SK-N-SH (cell line): ENCODE measurements around the gene IQCE. TPM values are rescaled to one million over a fixed set of nuclear protein-coding genes. Genes with fewer than 3 reads are reported as not detected.

Experiments used
- CTCF ChIA-PET: fragments of 300-600, 350-600 bp; formaldehyde crosslinking; extraction: SDS; loops from one replicate; lab custom pipeline; 2021; lab: Yijun Ruan, JAX
- POLR2A ChIA-PET: fragments of 350-600 bp; sonication (Branson Sonifier 250); formaldehyde crosslinking; extraction: SDS; loops from one replicate; lab custom pipeline; 2020; ENCODE audit warnings: antibody characterized with exemption, inconsistent platforms; lab: Yijun Ruan, JAX
- DNase-seq: peaks from one replicate; pipeline ENCODE4 v3.0.0; 2012
- H2AFZ ChIP-seq: fragments of 200-600 bp; sonication (generic); 2 replicates; pipeline ENCODE4 v1.8.1; 2016; ENCODE audit warnings: antibody characterized with exemption, mild to moderate bottlenecking, low read depth
- H3F3A ChIP-seq: fragments of 200-600 bp; sonication (generic); replicated peaks from 2 replicates; pipeline ENCODE3; 2016; ENCODE audit warnings: antibody characterized with exemption, mild to moderate bottlenecking; ENCODE audit not compliant: insufficient read depth
- H3K27ac ChIP-seq, 2 experiments: fragments of 200-500 bp in 1 of 2; fragments of 200-600 bp in 1 of 2; sonication (Bioruptor generic) in 1 of 2; sonication (generic), shearing (Covaris generic) in 1 of 2; 2 replicates each; pipeline versions ENCODE4 v1.5.1 to v1.6.1; 2014 to 2016; ENCODE audit warnings: low read depth in 2 of 2, inconsistent platforms in 1 of 2, low read length in 1 of 2, mild to moderate bottlenecking in 1 of 2, mixed read lengths in 1 of 2
- H3K27me3 ChIP-seq: fragments of 200-600 bp; sonication (generic), shearing (Covaris generic); 2 replicates; pipeline ENCODE4 v1.6.1; 2016; ENCODE audit warnings: mixed run types; ENCODE audit not compliant: insufficient read depth
- H3K36me3 ChIP-seq, 2 experiments: fragments of 200-500 bp in 1 of 2; fragments of 200-600 bp in 1 of 2; sonication (Bioruptor generic) in 1 of 2; sonication (generic) in 1 of 2; replicated peaks in 1 of 2; 2 replicates each; pipeline versions ENCODE3 to v1.5.1; 2014 to 2016; ENCODE audit warnings: low read length in 1 of 2, mild to moderate bottlenecking in 1 of 2; ENCODE audit not compliant: insufficient read depth in 2 of 2, control insufficient read depth in 1 of 2
- H3K4me1 ChIP-seq, 2 experiments: fragments of 200-500 bp in 1 of 2; fragments of 200-600 bp in 1 of 2; sonication (Bioruptor generic) in 1 of 2; sonication (generic), shearing (Covaris generic) in 1 of 2; 2 replicates each; pipeline versions ENCODE4 v1.5.1 to v1.6.1; 2014 to 2016; ENCODE audit warnings: low read depth in 1 of 2, low read length in 1 of 2, mixed run types in 1 of 2; ENCODE audit not compliant: insufficient read depth in 2 of 2, control insufficient read depth in 1 of 2
- H3K4me2 ChIP-seq: fragments of 200-600 bp; sonication (generic), shearing (Covaris generic); 2 replicates; pipeline ENCODE4 v1.6.1; 2017; ENCODE audit warnings: mixed run types
- H3K4me3 ChIP-seq, 2 experiments: fragments of 200-500 bp in 1 of 2; fragments of 200-600 bp in 1 of 2; sonication (Bioruptor generic) in 1 of 2; sonication (generic), shearing (Covaris generic) in 1 of 2; 2 replicates each; pipeline versions ENCODE4 v1.5.1 to v1.8.1; 2014 to 2016; ENCODE audit warnings: low read depth in 2 of 2, inconsistent platforms in 1 of 2, low read length in 1 of 2, mild to moderate bottlenecking in 1 of 2, mixed read lengths in 1 of 2, moderate library complexity in 1 of 2
- H3K79me2 ChIP-seq: fragments of 200-600 bp; sonication (generic); 2 replicates; pipeline ENCODE4 v1.8.1; 2017; ENCODE audit warnings: mild to moderate bottlenecking; ENCODE audit not compliant: insufficient read depth
- H3K9ac ChIP-seq: fragments of 200-600 bp; sonication (generic); 2 replicates; pipeline ENCODE4 v1.6.1; 2017; ENCODE audit warnings: mixed run types
- H3K9me2 ChIP-seq: fragments of 200-600 bp; sonication (generic); 2 replicates; pipeline ENCODE4 v1.6.1; 2017; ENCODE audit warnings: mixed run types
- H3K9me3 ChIP-seq: fragments of 200-600 bp; sonication (generic); 2 replicates; pipeline ENCODE4 v1.6.1; 2017; ENCODE audit warnings: mixed run types, mild to moderate bottlenecking, moderate library complexity
- H4K20me1 ChIP-seq: fragments of 200-600 bp; sonication (generic); 2 replicates; pipeline ENCODE4 v1.6.1; 2017; ENCODE audit warnings: mild to moderate bottlenecking, mixed run types; ENCODE audit not compliant: insufficient read depth
- FOSL2 ChIP-seq: IDR thresholded peaks from 2 replicates; pipeline ENCODE4 v1.4.0; 2012; ENCODE audit warnings: low read depth, mild to moderate bottlenecking, moderate library complexity, borderline replicate concordance
- FOXJ3 ChIP-seq: sonication (generic); formaldehyde crosslinking; IDR thresholded peaks from 2 replicates; pipeline ENCODE4 v1.5.1; 2020; ENCODE audit warnings: mild to moderate bottlenecking, missing genetic modification reagents
- IRF3 ChIP-seq: fragments of 150-350 bp; IDR thresholded peaks from 2 replicates; pipeline ENCODE4 v1.6.1; 2016; ENCODE audit warnings: mild to moderate bottlenecking, low read depth, low read length
- JUND ChIP-seq: IDR thresholded peaks from 2 replicates; pipeline ENCODE4 v1.4.0; 2012
- NFIC ChIP-seq: IDR thresholded peaks from 2 replicates; pipeline ENCODE4 v1.4.0; 2012; ENCODE audit warnings: borderline replicate concordance
- POLR2AphosphoS5 ChIP-seq: IDR thresholded peaks from 2 replicates; pipeline ENCODE4 v1.6.1; 2012; ENCODE audit warnings: low read depth, low read length
- REST ChIP-seq: IDR thresholded peaks from 2 replicates; pipeline ENCODE4 v1.6.1; 2012; ENCODE audit warnings: mild to moderate bottlenecking, low read depth, low read length, moderate library complexity
- RFX5 ChIP-seq: IDR thresholded peaks from 2 replicates; pipeline ENCODE4 v1.6.1; 2012; ENCODE audit warnings: mild to moderate bottlenecking, improper control_type of control experiment, low read length
- RXRA ChIP-seq: IDR thresholded peaks from 2 replicates; pipeline ENCODE4 v1.4.0; 2012; ENCODE audit warnings: low read depth, mild to moderate bottlenecking, borderline replicate concordance
- TCF12 ChIP-seq: IDR thresholded peaks from 2 replicates; pipeline ENCODE4 v1.4.0; 2012
- TEAD4 ChIP-seq: IDR thresholded peaks from 2 replicates; pipeline ENCODE4 v1.4.0; 2012; ENCODE audit warnings: mild to moderate bottlenecking, borderline replicate concordance; ENCODE audit not compliant: insufficient read depth
- YY1 ChIP-seq: IDR thresholded peaks from 2 replicates; pipeline ENCODE4 v1.4.0; 2012; ENCODE audit warnings: low read depth, mild to moderate bottlenecking
- WGBS: methylation state at CpG from one replicate; pipeline ENCODE4 v1.1.6; 2017; ENCODE audit warnings: low lambda C conversion rate; 5-methylcytosine and 5-hydroxymethylcytosine counted together
- polyA plus RNA-seq, 3 experiments: library from polyadenylated mRNA; depleted of rRNA; stranded (reverse); fragments of >200 nt; gene quantifications; 2 replicates each; pipeline ENCODE4 v1.2.3, GENCODE V29; 2012
- TF ChIP-seq, protein P1 (sequence below): fragments of 200-600 bp; sonication (generic); IDR thresholded peaks from 2 replicates; pipeline ENCODE4 v1.6.1; 2017; ENCODE audit warnings: antibody characterized with exemption, mild to moderate bottlenecking, moderate library complexity

IQCE gene
- polyA plus RNA-seq, 1 of the 3 experiments (the other 2 are of a cell fraction): 14.4 TPM

GRCh38 chr7:2546776-2547586 is 11.8 kb upstream of the IQCE start:
- no peak overlapping the region for H3K9ac ChIP-seq
- H3K27me3 ChIP-seq: no peaks in the 10 kb centered on the region
- H3K4me3 ChIP-seq: no peak overlapping the region
- H3K79me2 ChIP-seq: peaks cover 17% of the 10 kb centered on the region
- H3K9me3 ChIP-seq: no peaks in the 10 kb centered on the region
- no peak overlapping the region for H2AFZ ChIP-seq
- POLR2A ChIA-PET: interaction anchor here (2.1 kb wide), 1 partner anchor 9 kb away, joined by 6 read pairs; no protein-coding TSS in a partner anchor
- CTCF ChIA-PET: interaction anchor here (1.5 to 2.2 kb wide), 2 partner anchors 78 to 96 kb away, joined by 3 to 9 read pairs; no protein-coding TSS in a partner anchor
- no peak overlapping the region for H3K27ac ChIP-seq
- no peak overlapping the region for H3K4me2 ChIP-seq
- DNase-seq: peak; percentile 21
- peaks cover 49 to 52% of the 10 kb centered on the region in 2 experiments for H3K36me3 ChIP-seq
- WGBS: 97% methylated on average over 29 of the region's 31 CpGs
- no peaks in the 10 kb centered on the region for H3K9me2 ChIP-seq
- TF ChIP-seq REST (peak; percentile 84), JUND (no peak)
- H3K4me1 ChIP-seq: no peaks in the 10 kb centered on the region
- H3F3A ChIP-seq: peaks cover 5% of the 10 kb centered on the region
- H4K20me1 ChIP-seq: 0 out of 2 replicates have a peak, but pooled peaks cover 3% of the 10 kb centered on the region

DNA sequence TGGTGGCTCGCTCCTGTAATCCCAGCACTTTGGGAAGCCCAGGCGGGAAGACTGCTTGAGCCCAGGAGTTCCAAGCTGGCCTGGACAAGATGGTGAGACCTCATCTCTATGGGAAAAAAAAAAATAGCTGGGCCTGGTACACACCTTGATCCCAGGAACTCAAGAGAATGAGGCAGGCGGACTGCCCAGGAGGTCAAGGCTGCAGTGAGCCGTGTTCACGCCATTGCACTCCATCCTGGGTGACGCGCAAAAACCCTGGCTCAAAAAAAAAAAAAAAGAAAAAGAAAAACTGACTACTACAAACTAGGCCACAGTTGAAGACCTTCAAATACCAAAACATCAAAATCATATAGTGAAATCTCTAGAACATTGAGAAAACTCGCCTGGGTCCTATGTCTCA is 7.4 kb upstream of the IQCE start:
- H3K79me2 ChIP-seq: peaks cover 48% of the 10 kb centered on the region
- CTCF ChIA-PET: interaction anchor here (2.1 kb wide), 1 partner anchor 73 kb away, joined by 7 read pairs; no protein-coding TSS in a partner anchor
- DNase-seq: no peak
- peaks cover 29 to 46% of the 10 kb centered on the region in 2 experiments for H3K36me3 ChIP-seq
- POLR2A ChIA-PET: interaction anchor here (0.8 kb wide), 1 partner anchor 187 kb away, joined by 5 read pairs; no protein-coding TSS in a partner anchor
- no peak overlapping the region for H3K27ac ChIP-seq
- peaks cover 9% of the 10 kb centered on the region; the same call in 1 of the 2 replicates for H4K20me1 ChIP-seq
- peaks cover 13% of the 10 kb centered on the region for H3F3A ChIP-seq
- H3K4me3 ChIP-seq: no peak overlapping the region
- H3K4me2 ChIP-seq: no peak overlapping the region
- 97% methylated on average over 8 of the region's 8 CpGs for WGBS
- H3K9me3 ChIP-seq: no peaks in the 10 kb centered on the region
- H2AFZ ChIP-seq: no peak overlapping the region
- no peaks in the 10 kb centered on the region for H3K27me3 ChIP-seq
- no peak overlapping the region for H3K9ac ChIP-seq
- H3K9me2 ChIP-seq: no peaks in the 10 kb centered on the region
- peaks cover 10% of the 10 kb centered on the region in 2 experiments; a peak in 3 of 4 replicates for H3K4me1 ChIP-seq
- TF ChIP-seq TCF12 (no peak), RFX5 (no peak), FOSL2 (no peak), NFIC (no peak), IRF3 (no peak), FOXJ3 (CRISPR knock-in tag) (no peak), REST (no peak), YY1 (no peak), TEAD4 (no peak), RXRA (no peak), POLR2AphosphoS5 (no peak)
- TF ChIP-seq, protein P1, sequence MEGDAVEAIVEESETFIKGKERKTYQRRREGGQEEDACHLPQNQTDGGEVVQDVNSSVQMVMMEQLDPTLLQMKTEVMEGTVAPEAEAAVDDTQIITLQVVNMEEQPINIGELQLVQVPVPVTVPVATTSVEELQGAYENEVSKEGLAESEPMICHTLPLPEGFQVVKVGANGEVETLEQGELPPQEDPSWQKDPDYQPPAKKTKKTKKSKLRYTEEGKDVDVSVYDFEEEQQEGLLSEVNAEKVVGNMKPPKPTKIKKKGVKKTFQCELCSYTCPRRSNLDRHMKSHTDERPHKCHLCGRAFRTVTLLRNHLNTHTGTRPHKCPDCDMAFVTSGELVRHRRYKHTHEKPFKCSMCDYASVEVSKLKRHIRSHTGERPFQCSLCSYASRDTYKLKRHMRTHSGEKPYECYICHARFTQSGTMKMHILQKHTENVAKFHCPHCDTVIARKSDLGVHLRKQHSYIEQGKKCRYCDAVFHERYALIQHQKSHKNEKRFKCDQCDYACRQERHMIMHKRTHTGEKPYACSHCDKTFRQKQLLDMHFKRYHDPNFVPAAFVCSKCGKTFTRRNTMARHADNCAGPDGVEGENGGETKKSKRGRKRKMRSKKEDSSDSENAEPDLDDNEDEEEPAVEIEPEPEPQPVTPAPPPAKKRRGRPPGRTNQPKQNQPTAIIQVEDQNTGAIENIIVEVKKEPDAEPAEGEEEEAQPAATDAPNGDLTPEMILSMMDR: no peak
